SIG-M5 treated with dmso at 0.1 percent for 504 hours (cell line): ENCODE results near the gene RAF1.
A peak's percentile ranks its signal among the peaks of the same experiment; 100 is the strongest.
"Not testable (repeated sequence)": the region's sequence is repeated elsewhere in the genome, so short reads cannot be mapped to it uniquely, and the experiment has no call there.

ENCODE experiments used
- DNase-seq: peaks from one replicate; lab custom pipeline; 2025; ENCODE audit not compliant: unreplicated experiment; lab: John Stamatoyannopoulos, UW

RAF1 gene

DNA sequence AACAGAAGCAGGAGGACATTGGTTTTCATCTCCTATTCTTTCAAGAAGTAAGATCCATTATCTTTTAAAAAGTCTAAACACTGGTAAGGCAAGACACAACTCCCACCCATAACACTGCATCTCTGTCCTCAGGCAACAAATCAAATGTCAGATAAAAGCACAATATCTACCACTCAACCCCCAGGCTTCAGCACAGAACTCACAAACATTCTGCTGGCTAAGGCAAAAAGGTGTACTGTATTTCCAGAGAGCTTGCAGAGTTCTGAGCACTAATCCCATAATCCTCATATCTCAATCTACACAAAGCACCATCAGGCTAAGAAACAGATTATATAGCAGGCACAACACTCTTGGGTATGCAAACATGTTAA lies 20.9 kb downstream of the RAF1 start:
- no peak for DNase-seq

DNA sequence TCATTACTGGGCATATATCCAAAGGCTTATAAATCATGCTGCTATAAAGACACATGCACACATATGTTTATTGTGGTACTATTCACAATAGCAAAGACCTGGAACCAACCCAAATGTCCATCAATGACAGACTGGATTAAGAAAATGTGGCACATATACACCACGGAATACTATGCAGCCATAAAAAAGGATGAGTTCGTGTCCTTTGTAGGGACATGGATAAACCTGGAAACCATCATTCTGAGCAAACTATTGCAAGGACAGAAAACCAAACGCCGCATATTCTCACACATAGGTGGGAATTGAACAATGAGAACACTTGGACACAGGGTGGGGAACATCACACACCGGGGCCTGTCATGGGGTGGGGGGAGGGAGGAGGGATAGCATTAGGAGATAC lies 23.1 kb downstream of the RAF1 start:
- not testable (repeated sequence) for DNase-seq

DNA sequence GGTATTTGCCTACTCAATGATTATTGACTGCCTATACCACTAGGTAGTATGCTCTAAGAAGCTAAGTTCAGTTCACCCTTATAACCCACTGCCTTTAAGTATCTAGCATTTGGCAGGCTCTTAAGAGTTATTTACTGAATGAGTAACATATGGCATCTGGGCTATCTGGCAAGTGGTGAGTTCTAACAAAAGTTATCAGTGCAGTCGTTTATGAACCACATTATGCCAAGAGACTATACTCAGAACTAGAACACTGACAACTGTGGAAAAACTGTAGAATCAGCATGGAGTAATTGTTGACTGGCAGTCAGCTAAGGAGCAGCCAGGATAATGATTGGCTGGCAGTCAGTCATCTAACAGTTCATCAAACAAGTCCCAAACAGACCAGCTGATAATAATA lies 25.8 kb downstream of the RAF1 start:
- no peak for DNase-seq

DNA sequence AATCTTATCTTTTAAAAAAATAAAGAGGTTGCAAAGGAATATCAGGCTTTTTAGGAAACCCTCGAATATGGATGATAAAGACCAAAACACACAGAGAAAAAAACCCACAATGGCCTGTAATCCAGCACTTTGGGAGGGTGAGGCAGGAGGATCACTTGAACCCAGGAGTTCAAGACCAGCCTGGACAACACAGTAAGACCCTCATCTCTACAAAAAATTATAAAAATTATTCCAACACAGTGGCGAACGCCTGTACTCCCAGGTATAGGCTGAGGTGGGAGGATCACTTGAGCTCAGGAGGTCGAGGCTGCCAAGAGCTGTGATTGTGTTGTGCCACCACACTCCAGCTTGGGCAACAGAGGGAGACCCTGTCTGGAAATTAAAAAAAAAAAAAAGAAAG lies 30.8 kb downstream of the RAF1 start:
- no peak for DNase-seq

- no peak for DNase-seq
Measured at GRCh38 chr3:12632523-12632922, 31.4 kb downstream of the RAF1 start.

- DNase-seq, result not testable (repeated sequence)
Measured at GRCh38 chr3:12630843-12631242, 33.1 kb downstream of the RAF1 start.

DNA sequence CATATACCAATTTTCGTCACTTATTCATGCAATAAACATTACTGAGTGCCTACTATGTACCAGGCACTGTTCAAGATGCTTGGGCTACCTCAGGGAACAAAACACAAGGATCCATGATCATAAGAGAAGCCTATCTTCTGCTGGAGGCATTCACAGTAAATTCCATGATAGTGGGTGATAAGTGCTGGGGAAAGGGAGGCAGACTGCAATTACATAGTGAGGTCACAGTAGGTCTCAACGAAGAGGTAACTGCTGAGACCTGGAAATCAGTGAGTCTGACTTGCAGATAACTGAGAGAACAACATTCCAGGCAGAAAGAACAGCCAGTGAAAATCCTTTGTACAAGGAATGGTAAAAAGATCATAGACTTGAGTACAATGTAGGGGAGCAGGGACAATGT lies 33.6 kb downstream of the RAF1 start:
- no peak for DNase-seq

DNA sequence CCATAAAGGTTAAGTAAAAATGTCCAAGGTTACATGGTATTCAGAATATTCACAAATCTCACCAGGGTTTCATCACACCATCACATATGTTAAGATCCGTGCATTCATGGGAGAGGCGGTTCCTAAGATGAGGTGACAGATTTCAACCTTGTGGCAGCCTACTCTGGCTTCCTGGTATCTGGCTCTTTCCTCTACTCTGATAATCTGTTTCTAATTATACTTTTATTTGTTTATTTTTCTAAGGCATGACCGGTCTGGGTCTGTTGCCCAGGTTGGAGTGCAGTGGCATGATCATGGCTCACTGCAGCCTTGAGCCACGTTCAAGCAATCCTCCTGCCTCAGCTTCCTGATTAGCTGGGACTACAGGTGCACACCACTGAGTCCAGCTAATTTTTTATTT lies 34.4 kb downstream of the RAF1 start:
- DNase-seq, result no peak

- DNase-seq, result no peak
Measured at GRCh38 chr3:12628813-12629212, 35.1 kb downstream of the RAF1 start.

DNA sequence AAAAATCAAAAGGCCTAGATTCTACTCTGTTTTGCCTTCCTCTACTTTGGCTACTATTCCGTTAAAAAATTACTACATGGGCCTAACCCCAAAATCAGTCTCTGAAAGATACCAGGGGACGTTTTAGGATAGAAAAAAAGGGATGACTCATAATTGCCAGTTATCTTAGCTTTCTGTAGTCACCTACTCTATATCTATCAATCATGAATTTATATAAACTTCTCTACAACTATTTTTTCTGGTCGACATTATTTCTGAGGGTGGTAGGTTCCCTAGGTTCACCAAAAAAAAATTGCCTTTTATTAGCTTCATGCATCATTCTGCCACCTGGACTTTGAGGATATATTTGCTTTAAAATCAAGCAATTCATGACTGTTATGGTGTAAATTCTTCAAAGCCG lies 36.5 kb downstream of the RAF1 start:
- no peak for DNase-seq

- not testable (repeated sequence) for DNase-seq
Measured at GRCh38 chr3:12624964-12625363, 39.0 kb downstream of the RAF1 start.

GRCh38 chr3:12624056-12624455 lies 39.9 kb downstream of the RAF1 start:
- no peak for DNase-seq

- DNase-seq, result peak; percentile 23
Measured at GRCh38 chr3:12622335-12622734, 41.6 kb downstream of the RAF1 start.

DNA sequence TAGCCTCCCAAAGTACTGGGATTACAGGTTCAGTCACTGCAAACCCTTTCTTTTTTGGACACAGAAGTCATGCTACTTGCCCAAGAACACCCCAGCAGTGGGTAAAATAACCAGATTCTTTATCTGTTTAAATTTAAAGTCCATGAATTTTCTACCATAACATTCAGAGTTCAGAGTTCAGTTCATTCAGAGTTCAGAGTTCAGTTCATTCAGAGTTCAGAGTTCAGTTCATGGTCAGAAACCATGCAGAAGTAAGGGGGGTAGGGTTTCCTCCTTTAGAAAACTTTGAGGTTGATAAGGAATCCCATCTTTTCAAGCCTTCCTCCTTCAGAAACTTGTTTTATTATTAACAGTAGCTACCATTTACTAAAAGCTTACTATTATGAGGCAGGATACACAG lies 43.2 kb downstream of the RAF1 start:
- no peak for DNase-seq

GRCh38 chr3:12620305-12620704 lies 43.6 kb downstream of the RAF1 start:
- DNase-seq, result no peak

DNA sequence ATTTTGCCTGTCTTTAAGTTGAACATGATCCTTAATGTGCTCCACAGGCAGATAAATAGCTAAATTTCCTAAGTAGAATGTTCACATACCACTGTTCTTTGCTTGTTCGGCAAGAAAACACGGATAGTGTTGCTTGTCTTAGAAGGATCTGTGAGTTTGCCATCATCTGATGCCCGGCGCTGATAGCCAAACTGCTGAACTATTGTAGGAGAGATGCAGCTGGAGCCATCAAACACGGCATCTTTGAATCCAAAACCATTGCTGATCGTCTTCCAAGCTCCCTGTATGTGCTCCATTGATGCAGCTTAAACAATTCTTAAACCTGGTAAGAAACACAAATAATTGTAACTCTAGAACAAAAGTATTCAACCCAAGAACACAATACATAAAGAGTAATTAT lies 45.5 kb downstream of the RAF1 start:
- DNase-seq, result no peak

DNA sequence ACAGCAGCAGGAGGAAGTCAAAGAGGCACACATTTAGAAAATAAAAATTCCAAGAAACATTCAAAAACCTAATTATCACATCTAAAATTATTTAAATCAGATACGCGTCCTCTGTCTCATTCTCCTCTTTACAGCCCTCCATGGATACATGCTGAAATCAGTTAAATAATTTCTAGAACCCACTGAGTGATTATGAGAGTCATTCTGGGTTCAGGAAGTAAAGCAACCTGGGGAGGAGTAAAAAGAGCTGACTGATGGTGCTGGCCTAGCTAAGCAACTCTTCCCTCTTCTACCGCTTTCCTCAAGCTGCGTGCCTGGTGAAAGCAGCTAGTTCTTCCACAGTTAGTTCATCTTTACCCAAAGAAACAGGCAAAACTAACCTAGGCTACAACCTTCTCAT lies 48.7 kb downstream of the RAF1 start:
- DNase-seq, result no peak

DNA sequence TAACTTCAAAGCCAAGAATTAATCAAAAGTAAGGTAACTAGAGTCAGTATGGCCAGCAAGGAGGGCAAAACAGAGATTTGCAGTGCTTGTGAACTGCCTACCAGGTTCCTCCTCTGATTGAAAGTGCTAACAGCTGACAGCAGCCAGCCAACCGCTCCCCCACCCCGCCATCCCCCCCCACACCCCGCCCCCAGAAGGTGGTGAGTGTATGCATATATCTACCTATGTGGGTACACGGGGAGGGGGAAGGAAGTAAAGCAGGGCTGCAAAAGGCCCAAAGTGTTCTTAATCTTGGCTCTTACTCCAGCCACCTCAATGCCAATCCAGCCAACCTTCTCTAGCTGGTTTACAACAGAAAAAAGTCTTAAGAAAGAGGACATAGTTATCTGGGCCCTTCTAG lies 50.7 kb downstream of the RAF1 start:
- no peak for DNase-seq

- no peak for DNase-seq
Measured at GRCh38 chr3:12612514-12613226, 51.2 kb downstream of the RAF1 start.

GRCh38 chr3:12611117-12611516 lies 52.8 kb downstream of the RAF1 start:
- no peak for DNase-seq

GRCh38 chr3:12608376-12608775 lies 55.5 kb downstream of the RAF1 start:
- no peak for DNase-seq

GRCh38 chr3:12603969-12604368 lies 59.9 kb downstream of the RAF1 start:
- no peak for DNase-seq

DNA sequence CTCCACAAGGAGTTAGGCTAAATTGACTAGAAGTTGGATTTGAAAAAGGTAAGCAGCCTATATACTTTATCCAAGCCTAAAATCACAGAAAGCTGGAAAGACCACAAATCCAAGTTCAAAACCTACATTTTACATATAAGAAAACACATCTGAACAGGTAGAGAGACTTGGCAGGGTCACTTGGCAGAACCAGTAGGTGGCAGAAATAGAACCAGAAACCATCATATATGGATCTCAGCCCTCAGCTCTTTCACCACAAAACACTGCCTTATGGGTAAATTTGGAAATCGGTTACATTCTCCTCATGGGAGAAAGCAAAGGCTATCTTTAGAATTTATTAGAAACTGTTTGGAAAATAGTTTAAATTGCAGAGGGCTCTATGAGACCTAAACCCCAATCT lies 62.8 kb downstream of the RAF1 start:
- no peak for DNase-seq

GRCh38 chr3:12598890-12599289 lies 65.0 kb downstream of the RAF1 start:
- no peak for DNase-seq
